WTC11 (cell line): ENCODE measurements around the gene FBXL16.

Experiments used
- FOXJ3 ChIP-seq: sonication (generic); formaldehyde crosslinking; IDR thresholded peaks from 2 replicates; pipeline ENCODE4 v1.9.0; 2021; ENCODE audit warnings: missing genetic modification reagents, mild to moderate bottlenecking, borderline replicate concordance
- TCF7 ChIP-seq: sonication (generic); formaldehyde crosslinking; IDR thresholded peaks from 2 replicates; pipeline ENCODE4 v1.8.0; 2022; ENCODE audit warnings: mild to moderate bottlenecking, low read depth, missing genetic modification reagents, moderate library complexity
- ZBTB21 ChIP-seq: sonication (generic); formaldehyde crosslinking; IDR thresholded peaks from 2 replicates; pipeline ENCODE4 v1.8.1; 2023; ENCODE audit warnings: mild to moderate bottlenecking, missing genetic modification reagents, borderline replicate concordance
- TF ChIP-seq, protein P1 (sequence below): fragments of 200-600 bp; IDR thresholded peaks from 2 replicates; pipeline ENCODE4 v1.8.0; 2022; ENCODE audit warnings: antibody characterized with exemption
- TF ChIP-seq, protein P2 (sequence below): sonication (generic); formaldehyde crosslinking; IDR thresholded peaks from 2 replicates; pipeline ENCODE4 v1.8.0; 2022; ENCODE audit warnings: mild to moderate bottlenecking, missing genetic modification reagents
- TF ChIP-seq, protein P3 (sequence below): sonication (generic); formaldehyde crosslinking; IDR thresholded peaks from 2 replicates; pipeline ENCODE4 v1.8.0; 2022; ENCODE audit warnings: mild to moderate bottlenecking, missing genetic modification reagents
- TF ChIP-seq, protein P4 (sequence below): fragments of 250-450 bp; sonication (Bioruptor Pico); IDR thresholded peaks from 2 replicates; pipeline ENCODE4 v2.1.2; 2022; ENCODE audit warnings: mild to moderate bottlenecking, moderate library complexity

DNA sequence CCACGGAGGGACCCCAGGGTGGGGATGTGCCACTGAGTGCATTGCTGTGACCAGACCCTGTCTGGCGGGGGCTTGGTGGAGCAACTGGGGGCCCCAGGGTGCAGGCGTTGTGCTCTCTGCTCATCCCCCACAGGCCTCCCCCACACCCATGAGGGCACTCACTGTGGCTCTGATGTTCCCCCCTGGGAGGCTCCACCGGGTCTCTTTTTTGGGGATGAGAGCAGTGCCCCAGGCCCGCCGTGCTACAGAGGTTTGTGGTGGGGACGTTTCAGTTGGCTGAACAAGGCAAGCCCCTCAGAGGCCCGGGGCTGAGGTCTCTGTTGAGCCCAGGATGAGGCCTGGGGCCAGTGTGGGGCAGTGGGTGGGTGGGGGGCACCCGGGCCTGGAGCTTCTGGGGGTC, 18.1 kb upstream of the FBXL16 start:
- TF ChIP-seq, protein P1, sequence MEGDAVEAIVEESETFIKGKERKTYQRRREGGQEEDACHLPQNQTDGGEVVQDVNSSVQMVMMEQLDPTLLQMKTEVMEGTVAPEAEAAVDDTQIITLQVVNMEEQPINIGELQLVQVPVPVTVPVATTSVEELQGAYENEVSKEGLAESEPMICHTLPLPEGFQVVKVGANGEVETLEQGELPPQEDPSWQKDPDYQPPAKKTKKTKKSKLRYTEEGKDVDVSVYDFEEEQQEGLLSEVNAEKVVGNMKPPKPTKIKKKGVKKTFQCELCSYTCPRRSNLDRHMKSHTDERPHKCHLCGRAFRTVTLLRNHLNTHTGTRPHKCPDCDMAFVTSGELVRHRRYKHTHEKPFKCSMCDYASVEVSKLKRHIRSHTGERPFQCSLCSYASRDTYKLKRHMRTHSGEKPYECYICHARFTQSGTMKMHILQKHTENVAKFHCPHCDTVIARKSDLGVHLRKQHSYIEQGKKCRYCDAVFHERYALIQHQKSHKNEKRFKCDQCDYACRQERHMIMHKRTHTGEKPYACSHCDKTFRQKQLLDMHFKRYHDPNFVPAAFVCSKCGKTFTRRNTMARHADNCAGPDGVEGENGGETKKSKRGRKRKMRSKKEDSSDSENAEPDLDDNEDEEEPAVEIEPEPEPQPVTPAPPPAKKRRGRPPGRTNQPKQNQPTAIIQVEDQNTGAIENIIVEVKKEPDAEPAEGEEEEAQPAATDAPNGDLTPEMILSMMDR, result no peak
- TF ChIP-seq ZBTB21 (CRISPR knock-in tag), result no peak
- TF ChIP-seq, protein P2, sequence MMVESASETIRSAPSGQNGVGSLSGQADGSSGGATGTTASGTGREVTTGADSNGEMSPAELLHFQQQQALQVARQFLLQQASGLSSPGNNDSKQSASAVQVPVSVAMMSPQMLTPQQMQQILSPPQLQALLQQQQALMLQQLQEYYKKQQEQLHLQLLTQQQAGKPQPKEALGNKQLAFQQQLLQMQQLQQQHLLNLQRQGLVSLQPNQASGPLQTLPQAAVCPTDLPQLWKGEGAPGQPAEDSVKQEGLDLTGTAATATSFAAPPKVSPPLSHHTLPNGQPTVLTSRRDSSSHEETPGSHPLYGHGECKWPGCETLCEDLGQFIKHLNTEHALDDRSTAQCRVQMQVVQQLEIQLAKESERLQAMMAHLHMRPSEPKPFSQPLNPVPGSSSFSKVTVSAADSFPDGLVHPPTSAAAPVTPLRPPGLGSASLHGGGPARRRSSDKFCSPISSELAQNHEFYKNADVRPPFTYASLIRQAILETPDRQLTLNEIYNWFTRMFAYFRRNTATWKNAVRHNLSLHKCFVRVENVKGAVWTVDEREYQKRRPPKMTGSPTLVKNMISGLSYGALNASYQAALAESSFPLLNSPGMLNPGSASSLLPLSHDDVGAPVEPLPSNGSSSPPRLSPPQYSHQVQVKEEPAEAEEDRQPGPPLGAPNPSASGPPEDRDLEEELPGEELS (CRISPR knock-in tag), result no peak
- TF ChIP-seq TCF7, result no peak
- TF ChIP-seq FOXJ3 (CRISPR knock-in tag), result no peak
- TF ChIP-seq, protein P3, sequence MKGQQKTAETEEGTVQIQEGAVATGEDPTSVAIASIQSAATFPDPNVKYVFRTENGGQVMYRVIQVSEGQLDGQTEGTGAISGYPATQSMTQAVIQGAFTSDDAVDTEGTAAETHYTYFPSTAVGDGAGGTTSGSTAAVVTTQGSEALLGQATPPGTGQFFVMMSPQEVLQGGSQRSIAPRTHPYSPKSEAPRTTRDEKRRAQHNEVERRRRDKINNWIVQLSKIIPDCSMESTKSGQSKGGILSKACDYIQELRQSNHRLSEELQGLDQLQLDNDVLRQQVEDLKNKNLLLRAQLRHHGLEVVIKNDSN (CRISPR knock-in tag), result no peak
- TF ChIP-seq, protein P4, sequence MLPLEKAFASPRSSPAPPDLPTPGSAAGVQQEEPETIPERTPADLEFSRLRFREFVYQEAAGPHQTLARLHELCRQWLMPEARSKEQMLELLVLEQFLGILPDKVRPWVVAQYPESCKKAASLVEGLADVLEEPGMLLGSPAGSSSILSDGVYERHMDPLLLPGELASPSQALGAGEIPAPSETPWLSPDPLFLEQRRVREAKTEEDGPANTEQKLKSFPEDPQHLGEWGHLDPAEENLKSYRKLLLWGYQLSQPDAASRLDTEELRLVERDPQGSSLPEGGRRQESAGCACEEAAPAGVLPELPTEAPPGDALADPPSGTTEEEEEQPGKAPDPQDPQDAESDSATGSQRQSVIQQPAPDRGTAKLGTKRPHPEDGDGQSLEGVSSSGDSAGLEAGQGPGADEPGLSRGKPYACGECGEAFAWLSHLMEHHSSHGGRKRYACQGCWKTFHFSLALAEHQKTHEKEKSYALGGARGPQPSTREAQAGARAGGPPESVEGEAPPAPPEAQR (CRISPR knock-in tag), result no peak
